Stimulated activated CD4-positive, alpha-beta T cell treated with anti-CD3 and anti-CD28 coated beads, TNF-alpha, amount 100 ng/mL, for 24 hours (primary cell): ENCODE data around the gene SLC9C1.
"Not testable (repeated sequence)": the region's sequence is repeated elsewhere in the genome, so short reads cannot be mapped to it uniquely, and the experiment has no call there.

Experiments used
- DNase-seq, 3 experiments: peaks; one replicate each; pipeline ENCODE4 v3.0.0-alpha.2; 2020; ENCODE audit warnings: low read depth in 3 of 3

The SLC9C1 gene

DNA sequence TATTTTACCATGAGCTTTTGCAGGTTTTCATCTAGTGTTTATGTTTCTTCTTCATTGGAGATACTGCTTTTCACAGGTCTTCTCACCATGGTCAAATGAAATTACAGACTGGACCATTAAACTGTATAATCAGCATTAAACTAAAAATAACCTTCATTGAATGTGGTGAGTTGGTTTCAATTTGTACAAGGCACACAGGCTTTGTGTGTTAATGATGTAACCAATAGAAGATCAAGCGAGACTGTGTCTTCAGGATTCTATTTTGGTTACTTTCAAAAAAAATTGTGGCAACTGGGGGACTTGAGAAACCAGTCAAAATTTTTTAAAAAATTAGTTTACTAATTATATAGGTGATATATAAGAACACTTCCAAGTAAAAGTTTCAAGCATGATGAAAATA is 106.7 kb downstream of the SLC9C1 start:
- no peak for DNase-seq

DNA sequence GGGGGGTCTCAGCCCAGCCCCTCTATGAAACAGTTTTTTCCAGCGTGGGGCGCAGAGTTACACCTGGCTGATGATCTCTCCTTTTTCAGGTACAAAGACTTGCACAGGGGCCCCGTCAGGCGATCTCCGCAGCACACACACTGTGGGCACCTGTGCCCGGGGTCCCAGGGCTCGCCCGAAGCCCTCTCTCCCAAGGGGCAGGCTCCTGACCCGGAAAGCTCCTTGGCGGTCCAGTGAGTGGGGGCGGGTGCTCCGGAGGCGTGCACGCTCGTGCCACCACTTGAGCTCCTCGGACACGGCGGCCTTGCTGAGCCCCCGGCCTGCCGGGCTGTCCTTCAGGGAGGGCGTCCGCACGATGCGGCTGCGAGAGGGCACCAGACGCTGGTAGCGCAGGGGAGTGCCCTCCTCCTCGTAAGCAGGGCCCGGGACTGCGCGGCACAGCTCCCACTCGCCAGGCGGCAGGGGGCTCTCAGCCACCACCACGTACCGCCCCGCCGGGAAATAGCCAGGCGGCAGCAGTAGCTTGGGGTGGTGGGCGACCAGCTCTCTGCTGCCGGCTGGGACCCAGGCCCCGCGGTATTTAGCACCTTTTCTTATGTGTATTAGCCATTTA is 108.5 kb downstream of the SLC9C1 start:
- DNase-seq: not testable (repeated sequence)

DNA sequence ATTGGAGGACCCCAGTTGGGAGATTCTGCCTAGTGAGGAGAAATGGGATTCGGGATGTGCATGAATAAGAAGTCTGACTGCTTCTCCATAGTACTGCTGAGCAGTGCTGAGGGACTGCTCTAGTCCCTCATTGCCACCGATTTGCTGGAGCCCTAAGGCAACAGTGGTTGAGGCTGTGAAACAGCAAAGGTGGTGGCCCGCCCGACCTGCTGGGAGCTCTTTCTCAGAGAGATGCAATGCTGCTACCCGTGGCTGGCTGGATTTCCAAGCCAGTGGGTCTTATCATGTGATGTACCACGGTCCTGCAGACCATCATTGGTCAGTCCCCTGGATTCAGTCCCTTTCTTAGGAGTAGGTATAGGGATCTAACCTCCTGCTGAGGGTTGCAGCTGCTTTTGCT is 118.4 kb downstream of the SLC9C1 start:
- DNase-seq: no peak

DNA sequence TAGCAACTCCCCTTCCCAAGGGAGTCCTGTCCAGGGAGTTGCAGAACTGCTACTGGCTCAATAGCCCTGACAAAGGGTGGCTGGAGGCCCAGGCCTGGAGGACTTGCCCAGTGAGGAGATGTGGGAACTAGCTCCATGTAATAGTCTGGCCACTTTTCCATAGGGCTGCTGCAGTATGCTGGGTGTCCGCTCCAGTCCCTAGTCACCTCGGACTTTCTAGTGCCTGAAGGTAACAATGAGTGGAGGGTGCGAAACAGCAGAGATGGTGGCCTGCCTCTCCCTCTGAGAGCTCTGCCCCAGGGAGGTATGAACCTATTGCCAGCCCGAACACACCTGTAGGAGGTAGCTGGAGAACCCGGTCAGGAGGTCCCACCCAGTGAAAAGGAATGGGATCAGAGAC is 119.0 kb downstream of the SLC9C1 start:
- DNase-seq: no peak

DNA sequence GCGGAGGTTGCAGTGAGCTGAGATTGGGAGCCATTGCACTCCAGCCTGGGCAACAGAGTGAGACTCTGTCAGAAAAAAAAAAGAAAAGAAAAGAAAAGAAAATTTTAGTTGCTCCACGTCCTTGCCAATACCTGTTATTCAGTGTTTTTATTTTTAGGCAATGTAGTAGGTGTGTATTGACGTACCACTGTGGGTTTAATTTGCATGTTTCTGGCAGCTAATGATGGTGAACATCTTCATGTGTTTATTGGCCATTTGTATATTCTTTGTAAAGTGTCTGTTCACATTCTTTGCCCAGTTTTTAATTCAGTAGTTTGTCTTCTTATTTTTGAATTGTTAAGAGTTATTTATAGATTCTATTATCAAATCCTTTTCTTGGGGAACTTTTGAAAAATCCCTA is 122.9 kb downstream of the SLC9C1 start:
- no peak for DNase-seq

DNA sequence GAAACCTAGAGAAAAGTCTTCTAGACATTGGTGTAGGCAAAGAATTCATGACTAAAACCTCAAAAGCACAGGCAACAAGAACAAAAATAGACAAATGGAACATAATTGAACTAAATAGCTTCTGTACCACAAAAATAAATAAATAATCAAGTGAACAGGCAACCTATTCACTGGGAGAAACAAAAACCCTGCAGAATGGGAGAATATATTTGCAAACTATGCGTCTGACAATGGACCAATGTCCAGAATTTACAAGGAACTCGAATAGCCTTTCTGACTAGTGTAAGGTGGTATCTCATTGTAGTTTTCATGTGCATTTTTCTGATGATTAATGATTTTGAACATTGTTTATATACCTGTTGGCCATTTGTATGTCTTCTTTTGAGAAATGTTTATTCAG is 124.0 kb downstream of the SLC9C1 start:
- no peak for DNase-seq

DNA sequence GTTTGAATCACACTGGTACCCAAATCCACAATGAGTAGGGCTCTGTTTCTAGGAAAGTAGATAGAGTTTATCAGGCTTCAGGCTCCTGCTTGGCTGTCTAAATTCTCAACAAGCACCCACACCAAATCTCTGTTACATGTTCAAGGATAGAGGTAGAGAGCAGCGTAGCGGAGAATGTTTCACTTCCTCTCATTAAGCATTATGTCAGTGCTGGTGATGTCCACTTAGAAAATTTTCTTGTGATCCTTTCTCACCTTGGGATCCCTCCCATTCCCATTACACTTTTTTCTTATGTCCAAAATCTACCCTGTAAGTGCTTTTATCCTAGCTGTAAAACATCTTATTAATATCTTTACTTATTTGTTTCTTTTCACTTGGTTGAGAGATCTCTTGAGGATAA is 126.3 kb downstream of the SLC9C1 start:
- no peak for DNase-seq

DNA sequence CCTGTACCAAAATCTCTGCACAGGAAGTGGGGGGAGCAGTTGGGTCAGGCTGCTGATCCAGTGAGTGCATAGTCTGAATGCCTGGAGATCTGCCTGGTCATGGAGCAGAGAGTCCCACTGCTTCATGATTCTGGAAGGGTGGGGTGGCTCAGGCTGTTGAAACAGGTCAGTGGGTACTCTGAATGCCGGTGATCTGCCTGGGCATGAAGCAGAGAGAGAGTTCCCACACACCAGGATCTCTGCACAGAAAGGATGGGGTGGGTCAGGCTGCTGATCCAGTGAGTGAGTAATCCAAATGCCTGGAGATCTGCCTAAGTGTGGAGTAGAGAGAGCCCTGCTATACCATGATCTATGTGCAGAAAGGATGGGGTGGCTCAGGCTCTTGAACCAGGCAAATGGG is 144.9 kb downstream of the SLC9C1 start:
- no peak for DNase-seq

DNA sequence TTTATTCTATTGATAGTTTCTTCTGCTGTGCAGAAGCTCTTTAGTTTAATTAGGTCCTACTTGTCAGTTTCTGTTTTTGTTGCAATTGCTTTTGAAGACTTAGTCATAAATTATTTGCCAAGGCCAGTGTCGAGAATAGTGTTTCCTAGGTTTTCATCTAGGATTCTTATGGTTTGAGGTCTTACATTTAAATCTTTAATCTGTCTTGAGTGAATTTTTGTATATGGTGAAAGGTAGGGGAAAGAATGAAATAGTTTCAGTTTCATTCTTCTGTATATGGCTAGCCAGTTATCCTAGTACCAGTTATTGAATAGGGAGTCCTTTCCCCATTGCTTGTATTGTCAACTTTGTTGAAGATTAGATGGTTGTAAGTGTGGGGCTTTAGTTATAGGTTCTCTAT is 150.3 kb downstream of the SLC9C1 start:
- DNase-seq: no peak

DNA sequence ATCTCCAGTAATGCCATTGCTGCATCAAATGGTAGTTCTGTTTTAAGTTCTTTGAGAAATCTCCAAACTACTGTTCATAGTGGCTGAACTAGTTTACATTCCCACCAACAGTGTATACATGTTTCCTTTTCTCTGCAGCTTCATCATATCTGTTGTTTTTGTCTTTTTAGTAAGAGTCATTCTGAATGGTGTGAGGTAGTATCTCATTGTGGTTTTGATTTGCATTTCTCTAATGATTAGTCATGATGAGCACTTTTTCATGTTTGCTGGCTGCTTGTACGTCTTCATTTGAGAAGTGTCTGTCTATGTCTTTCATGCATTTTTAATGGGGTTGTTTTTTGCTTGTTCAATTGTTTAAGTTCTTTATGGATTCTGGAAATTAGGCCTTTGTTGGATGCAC is 150.8 kb downstream of the SLC9C1 start:
- no peak for DNase-seq

DNA sequence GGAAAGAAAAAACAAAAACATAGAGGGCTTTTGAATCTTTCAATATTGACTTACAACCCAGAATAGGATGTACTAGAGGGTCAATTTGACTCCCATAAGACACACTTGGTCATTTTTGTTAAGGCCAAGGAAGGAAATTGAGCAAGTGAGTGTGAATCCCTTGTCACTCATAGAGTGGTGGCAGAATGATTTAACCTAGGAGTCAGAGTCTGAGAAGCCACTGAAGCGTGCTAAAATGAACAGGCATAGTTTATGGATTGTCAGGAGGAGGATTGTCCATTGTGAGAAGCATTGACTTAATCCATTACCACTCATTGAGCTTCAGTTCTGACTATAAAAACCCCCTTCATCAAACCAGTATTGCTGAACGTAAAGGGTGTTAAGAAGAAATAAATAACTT is 152.7 kb downstream of the SLC9C1 start:
- DNase-seq: no peak

DNA sequence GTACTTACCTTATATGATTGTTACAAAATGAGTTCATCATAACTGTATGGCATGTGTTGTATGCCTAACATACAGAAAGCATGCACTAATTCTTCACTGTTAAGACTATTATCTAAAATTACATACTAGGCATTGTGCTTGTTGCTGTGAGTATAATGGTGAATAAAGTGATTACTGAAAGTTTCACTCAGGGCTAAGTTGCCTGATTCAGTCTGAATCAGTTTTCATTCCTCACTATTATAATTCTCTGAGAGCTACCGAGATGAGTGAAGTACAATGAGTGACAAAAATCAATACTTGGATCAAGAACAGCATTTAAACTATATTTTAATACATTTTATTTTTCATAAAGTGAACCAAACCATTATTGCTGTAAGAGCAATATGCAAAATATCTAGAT is 153.4 kb downstream of the SLC9C1 start:
- DNase-seq: no peak

DNA sequence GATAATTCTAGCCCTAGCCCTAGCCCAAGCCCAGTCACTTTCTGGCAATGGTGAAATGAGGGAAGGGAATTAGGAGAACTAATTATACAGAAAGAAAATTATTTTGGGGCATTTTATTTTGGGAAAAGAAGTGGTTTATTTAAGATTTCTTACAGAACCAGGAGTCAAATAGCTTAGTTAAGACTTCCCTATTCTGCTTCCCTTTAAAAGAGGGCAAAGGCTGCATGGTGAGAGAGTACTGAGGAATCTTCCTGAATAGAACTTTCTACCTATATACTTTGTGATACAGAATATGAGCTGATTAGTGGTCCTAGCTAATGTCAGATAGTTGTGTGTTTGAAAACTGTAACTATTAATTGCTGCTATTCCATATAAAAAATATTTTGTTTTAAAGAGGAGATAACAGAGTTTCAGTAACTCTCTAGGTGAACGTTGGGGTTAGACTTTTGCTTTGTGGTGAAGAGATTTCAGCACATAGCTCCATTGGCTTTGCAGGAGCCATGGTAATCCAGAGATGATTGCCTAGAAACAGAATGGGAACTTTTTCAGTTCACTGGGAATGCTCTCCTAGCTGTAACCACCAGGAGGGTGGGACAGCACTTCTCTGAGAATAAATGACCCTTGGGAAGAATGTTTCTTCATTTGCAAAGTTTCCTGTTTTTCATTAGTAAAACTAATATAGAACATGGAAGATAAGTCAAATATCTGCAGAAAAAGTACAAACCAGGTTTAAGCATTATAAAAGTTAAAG is 155.6 kb downstream of the SLC9C1 start:
- DNase-seq: no peak

DNA sequence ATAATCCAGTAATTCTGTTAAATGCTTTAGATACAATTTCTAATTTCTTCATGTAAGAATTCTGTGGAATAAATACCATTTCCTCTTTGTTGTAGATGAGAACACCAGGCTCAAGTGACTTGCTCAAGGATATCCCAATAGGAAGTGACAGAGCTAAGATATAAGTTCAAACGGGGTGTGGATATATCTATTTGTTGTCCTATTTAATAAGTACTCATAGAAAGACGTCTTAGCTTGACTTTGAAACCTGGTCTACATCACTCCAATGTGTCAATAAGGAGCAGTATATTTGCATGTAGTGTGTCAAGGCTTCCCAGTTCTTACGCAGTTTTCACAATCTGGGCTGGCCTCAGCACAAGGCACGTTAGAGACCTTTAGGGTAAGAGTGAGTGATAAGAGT is 156.2 kb downstream of the SLC9C1 start:
- no peak for DNase-seq

DNA sequence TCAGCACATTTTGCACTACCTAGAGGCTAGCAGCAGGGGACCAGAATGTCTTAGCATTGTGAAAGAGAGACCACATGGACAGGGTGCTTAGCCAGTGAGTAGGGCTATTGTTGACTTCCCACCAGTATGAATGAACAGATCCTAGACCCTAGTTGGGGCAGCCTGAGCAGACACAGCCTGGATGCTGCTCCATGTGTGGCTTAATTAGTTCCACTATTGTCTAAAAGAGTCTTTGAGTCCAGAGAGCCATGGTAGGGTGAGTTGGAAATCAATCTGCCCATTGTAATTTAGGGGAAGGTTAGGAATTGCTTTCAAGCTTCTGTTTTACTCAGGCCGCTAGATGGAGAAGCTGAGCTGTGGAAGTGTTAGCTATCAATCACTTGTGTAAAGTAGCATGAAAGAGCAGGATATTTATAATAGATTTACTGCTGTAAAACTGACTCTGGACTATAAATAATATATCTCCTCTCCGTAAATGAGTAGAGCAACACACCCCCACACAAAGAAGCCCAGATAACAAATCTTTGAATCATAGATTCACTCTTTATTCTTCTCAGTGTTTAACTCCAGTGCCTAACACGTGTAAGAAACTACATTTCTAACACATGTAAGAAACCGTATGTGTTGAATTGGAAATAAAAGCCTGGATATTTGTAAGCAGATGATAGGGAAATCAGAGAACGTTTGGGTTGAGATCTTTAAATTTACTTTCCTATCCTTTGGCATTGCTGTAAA is 156.9 kb downstream of the SLC9C1 start:
- no peak for DNase-seq

DNA sequence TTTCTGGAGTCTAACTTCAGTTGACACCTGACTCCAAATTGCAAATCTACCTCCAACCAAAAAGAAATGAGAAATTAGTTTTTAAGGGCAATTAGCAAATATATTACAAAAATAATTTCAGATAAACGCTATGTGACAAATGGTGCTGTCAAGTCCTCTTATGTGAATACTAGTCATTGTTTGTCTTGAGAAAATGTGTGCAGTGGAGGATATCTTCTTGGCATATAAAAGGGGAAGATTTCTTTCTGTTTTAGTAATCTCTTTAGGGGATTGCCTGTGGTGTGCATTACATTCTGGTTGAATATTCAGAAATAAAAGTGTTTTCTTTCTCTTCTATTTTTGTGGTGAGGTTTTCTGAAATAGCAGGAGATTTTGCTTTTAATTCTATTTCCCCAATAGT is 158.0 kb downstream of the SLC9C1 start:
- no peak for DNase-seq

DNA sequence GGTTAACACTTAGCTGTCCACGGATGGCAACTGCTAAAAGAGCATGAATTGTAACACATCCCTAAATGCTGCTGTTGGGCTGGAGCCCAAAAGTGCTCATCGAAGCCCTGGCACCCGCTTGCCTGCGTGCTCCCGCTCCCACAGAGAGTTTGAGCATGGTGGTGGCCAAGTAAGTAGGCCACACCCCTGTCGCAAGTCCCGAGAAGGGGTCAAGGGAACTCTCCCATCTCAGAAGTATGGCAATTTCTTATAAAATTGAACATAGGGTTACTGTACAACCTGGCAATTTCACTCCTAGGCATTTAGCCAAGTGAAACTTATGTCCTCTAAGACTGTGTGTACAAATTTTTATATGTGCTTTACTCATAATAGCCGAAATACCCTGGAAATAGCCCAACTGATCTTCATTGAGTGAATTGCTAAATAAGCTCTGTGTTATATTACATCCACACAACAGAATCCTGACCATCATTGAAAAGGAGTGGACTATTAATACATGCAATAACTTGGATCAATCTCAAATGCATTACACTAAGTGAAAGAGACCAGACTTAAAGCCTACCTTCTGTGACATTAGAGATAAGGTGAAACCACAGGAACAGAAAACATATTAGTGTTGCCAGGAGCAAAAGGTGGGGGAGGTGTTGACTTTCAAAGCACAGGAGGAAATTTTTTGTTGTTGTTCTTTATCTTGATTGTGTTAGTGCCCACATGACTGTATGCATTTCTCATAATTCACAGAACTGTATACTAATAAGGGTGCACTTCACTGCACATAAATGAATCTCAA is 159.5 kb downstream of the SLC9C1 start:
- DNase-seq: no peak

DNA sequence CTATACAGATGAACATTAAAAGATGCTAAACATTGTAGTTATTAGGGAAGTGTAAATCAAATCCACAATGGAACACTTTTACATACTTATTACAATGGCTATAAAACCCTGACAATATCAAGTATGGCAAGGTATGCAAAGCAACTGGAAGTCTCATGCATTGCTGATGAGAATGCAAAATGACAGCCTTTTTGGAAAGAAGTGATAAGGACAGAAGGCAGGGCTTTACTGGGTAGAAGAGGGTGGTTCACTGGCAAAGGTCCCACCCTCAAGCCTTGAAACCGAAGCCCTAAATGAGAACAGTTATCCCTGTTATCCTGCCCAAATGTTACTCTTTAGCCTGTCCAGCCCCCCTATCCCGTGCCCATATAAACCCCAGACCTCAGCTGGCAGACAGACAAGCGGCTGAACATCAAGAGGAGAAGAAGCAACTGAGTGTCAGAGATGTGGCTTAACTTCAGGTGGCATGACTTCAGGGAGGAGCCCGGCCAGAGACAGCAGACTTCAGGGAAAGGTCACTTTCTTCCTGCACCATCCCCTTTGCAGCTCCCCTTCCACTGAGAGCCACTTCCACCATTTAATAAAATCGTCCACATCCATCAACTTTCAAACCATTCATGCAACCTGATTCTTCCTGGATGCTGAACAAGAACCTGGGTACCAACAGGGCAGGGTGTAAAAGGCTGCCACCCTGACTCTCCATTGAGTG is 160.2 kb downstream of the SLC9C1 start:
- no peak for DNase-seq

DNA sequence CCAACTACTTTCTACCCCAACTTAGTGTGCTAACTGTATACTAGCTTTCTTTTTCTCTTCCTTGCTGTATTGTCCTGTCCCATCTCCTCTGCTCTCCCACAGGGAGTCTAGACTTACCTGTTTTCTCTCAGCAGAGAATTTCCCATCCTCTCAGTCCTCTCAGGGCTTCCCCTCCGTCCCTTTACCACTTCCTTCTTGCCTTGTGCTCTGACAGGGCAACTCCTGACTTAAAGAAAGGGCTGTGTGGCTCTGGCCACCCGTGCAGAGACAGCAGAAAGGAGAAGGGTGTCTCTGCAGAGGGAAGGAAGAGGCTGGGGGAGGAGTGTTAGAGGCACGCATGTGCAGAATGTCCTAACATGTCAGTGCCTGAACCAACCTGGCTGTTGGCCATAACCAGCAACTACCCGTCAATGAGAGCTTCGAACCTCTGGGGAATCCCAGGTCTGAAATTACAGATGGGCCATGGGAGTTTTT is 161.0 kb downstream of the SLC9C1 start, which contains the start of gene GCSAM:
GCSAM (minus strand) TSS at position 274 of the 474 bp plus-strand sequence; CDS start at position 146, 128 bp downstream.
- DNase-seq: peak; percentile 21 to 56 (median 50)

DNA sequence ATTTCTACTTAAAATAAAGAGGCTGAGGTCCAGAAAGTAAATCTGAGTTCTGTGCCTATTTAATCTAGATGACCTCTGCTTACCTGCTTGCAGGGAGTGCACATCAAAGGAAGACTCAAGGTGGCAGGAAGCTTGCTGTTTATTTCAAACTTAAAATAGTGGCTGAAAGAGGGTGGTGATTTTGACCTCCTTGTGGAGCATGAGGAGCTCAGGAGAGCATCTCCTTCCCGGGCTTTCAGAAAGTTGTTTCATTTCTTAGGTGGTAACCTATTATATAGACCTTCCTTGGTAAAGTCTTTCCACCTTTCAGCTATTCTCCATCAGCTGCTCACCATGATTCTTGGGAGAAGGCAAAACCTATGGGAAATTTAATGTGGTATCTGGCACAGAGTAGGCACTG is 161.5 kb downstream of the SLC9C1 start:
- no peak for DNase-seq

DNA sequence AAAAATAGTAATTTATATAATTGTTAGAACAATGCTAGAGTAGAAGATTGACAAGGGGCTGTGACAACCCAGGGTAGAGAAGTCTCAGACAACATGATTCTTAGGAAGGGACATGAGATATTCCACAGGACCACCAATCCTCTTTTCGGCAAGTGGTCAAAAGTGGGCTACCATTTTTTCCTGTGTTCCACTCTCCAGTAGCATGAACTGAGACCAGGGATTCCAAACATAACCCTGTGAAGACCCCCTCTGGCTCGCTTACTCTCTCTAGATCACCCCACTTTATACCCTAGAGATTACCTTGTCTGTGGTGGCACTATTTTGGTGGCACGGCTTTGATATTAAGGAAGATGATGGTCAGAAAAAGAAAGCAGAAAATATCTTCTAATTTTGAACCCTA is 161.9 kb downstream of the SLC9C1 start:
- DNase-seq: no peak
